ENCODE results near the gene AFAP1L2. TPM values are rescaled to one million over a fixed set of nuclear protein-coding genes. Genes with fewer than 3 reads are reported as not detected.
A peak's percentile ranks its signal among the peaks of the same experiment; 100 is the strongest.

AFAP1L2 gene
- total RNA-seq: 1 to 10 TPM; 5.8 to 6.3 TPM

DNA sequence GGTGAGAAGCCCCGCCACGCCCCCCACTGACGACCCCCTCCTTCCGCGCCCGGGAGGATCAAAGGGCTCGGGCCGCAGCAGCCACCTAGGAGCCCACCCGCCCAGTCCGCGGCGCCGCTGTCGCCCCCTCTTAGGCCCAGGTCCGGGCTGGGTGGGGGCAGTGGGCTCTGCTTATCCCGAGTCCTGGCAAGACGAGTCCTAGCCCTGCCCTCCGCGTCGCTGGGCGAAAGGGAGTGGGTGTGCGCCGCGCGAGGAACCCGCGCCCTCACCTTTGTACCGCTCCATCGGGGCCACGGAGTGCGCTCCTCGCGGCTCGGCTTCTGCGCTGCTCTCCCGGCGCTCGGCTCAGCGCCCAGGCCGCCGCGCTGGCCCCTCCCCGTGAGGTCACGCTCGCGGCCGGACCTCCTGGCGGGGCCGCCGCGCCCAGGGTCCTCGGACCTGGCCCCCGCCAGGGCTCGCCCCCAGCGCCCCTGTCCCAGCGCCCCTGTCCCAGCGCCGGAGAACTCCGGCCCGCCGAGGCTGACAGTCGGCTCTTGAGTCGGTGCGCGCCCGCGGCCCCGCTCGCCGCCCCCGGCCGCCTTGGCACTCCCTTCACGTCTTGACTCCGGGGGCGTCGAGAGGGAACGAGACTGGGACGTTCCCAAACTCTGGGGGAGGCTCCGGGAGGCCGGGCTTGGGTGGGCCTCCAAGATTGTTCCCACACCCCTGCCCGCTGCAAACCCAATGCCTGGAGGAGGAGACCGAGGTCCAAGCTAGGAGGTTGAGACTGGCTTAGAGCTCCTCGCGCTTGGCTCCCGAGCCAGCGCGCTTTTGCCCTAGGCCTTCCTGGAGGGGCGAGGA lies at the start of gene AFAP1L2:
Gene AFAP1L2 (minus strand): TSS at position 332 of the 840 bp plus-strand sequence. CDS start 47 bp downstream, at position 285.
- no peaks in the 10 kb centered on the region for H3K9me3 ChIP-seq
- H3K4me1 ChIP-seq: peaks cover 0 to 41% of the 10 kb centered on the region in 2 donors
- no peaks in the 10 kb centered on the region for H3K27me3 ChIP-seq

DNA sequence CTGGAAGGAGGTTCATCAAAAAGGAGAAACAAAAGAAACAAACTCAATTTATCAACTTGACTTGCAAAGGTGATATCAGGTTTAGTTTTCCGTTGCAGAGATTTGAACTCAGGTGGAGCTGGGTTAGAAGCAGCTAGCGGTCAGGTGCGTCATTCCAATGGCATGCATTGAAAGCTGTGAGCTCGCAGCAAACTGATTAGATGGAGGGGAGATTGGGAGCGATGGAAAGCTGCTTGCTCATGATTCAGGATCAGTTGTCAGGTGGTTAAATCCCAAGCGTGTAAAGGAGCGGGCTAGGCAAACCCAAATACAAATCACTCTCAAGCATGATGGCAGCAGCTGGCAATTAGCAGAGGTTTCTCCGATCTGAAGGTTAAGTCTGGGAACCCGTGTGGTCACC lies 49.3 kb upstream of the AFAP1L2 start:
- no peaks in the 10 kb centered on the region for H3K9me3 ChIP-seq
- H3K4me1 ChIP-seq: peaks cover 2 to 4% of the 10 kb centered on the region in 2 donors
- H3K36me3 ChIP-seq: peaks cover 81% of the 10 kb centered on the region
- H3K27ac ChIP-seq: no peak overlapping the region
- DNase-seq (ENCODE audit: low spot score): no peak
- TF ChIP-seq CTCF (IDR thresholded peaks at IDR 0.05): no peak
- H3K27me3 ChIP-seq: no peaks in the 10 kb centered on the region
- no peak overlapping the region for H3K4me3 ChIP-seq

More for the DNA sequence above, at the start of gene AFAP1L2:
- no peak for TF ChIP-seq CTCF (IDR thresholded peaks at IDR 0.05)
- Histone ChIP-seq H3K4me3 (peak within 1 kb of the TSS; percentile 51 to 56), H3K36me3 (no peaks in the 10 kb centered on the region), H3K27ac (peak within 1 kb of the TSS; percentile 53 to 67)
- DNase-seq (ENCODE audit: low spot score): no peak

GRCh38 chr10:114448897-114449296 lies 44.6 kb upstream of the AFAP1L2 start:
- no peaks in the 10 kb centered on the region for H3K9me3 ChIP-seq
- peaks cover 89% of the 10 kb centered on the region for H3K36me3 ChIP-seq
- H3K27me3 ChIP-seq: no peaks in the 10 kb centered on the region
- no peak for DNase-seq (ENCODE audit: low spot score)
- no peak overlapping the region for H3K4me3 ChIP-seq
- H3K4me1 ChIP-seq: peaks cover 2 to 4% of the 10 kb centered on the region in 2 donors
- TF ChIP-seq CTCF (IDR thresholded peaks at IDR 0.05): no peak
- H3K27ac ChIP-seq: no peak overlapping the region

DNA sequence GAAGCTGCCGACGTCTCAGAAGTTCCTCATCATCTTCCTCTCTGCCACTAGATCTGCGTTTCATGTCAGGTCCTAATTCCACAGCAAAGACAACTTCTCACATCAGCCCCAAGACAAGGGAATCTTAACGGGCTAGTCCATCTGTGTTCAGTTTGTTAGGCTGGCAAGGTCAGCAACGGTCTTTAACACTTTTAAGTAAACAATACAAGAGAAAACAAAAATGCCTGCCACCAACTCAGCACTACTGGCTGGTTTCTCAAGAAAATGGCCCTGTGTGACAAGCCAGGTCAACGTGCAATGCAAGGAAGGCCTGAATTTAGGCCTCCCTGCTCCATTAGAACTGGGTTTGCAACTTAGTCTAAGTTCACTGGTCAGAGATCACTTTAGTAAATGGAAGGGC lies 41.0 kb upstream of the AFAP1L2 start:
- peaks cover 0 to 4% of the 10 kb centered on the region in 2 donors for H3K4me1 ChIP-seq
- H3K36me3 ChIP-seq: peaks cover 90% of the 10 kb centered on the region
- no peak overlapping the region for H3K27ac ChIP-seq
- H3K9me3 ChIP-seq: no peaks in the 10 kb centered on the region
- no peak for TF ChIP-seq CTCF (IDR thresholded peaks at IDR 0.05)
- no peak overlapping the region for H3K4me3 ChIP-seq
- no peaks in the 10 kb centered on the region for H3K27me3 ChIP-seq
- no peak for DNase-seq (ENCODE audit: low spot score)

DNA sequence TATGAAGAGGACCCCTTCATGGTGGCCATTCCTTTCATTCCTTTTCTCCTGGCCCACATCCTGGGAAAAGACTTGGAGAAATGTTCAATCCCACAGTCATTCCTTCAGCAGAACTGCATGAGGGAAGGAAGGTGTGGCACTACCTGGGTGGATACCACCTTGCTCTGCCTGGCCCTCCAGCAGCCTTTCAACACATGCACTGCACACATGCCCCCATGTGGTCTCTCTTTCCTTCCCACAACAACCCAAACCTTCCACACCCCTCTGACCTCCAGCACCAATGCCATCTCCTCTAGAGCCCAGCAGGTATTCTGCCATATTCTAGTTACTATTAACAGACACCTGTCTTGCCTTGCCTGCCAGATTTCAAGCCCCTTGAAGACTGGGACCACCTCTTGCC lies 40.5 kb upstream of the AFAP1L2 start:
- TF ChIP-seq CTCF (IDR thresholded peaks at IDR 0.05): no peak
- Histone ChIP-seq H3K4me1 (peaks cover 0 to 4% of the 10 kb centered on the region in 2 donors), H3K27ac (no peak overlapping the region), H3K27me3 (no peaks in the 10 kb centered on the region), H3K36me3 (peaks cover 91% of the 10 kb centered on the region), H3K9me3 (no peaks in the 10 kb centered on the region), H3K4me3 (no peak overlapping the region)
- no peak for DNase-seq (ENCODE audit: low spot score)

All from right atrium auricular region (tissue), 2 donors.